ENCODE results near the gene ZSCAN10. TPM values are rescaled to one million over a fixed set of nuclear protein-coding genes. Genes with fewer than 3 reads are reported as not detected.

Gene ZSCAN10
- total RNA-seq, 4 donors from 2014 or later, result not detected

DNA sequence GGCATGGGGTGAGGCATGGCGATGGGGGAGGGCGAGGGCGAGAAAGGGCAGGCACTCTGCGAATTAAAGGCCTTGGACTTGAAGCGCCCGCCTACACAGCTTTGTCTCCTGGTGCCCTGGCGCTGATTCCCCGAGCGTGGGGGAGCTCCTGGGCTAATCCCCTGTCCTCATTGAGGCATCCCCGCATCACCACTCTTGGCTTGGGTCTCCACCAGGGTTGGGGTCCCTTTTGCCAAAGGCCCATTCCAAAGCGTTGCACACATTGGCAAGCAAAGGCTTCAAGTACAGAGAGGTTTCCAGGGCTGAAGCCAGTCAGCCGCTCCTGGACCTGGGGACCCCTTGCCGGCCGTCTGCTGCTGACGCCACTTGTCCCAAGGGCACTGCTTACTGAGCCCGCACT is 21.3 kb upstream of the ZSCAN10 start:
- intact Hi-C loops (cut with DNase I), result loop anchor here (10.0 kb wide), 1 partner anchor 56 kb away; the partner anchor contains the start of gene IL32
- TF ChIP-seq, protein P1, sequence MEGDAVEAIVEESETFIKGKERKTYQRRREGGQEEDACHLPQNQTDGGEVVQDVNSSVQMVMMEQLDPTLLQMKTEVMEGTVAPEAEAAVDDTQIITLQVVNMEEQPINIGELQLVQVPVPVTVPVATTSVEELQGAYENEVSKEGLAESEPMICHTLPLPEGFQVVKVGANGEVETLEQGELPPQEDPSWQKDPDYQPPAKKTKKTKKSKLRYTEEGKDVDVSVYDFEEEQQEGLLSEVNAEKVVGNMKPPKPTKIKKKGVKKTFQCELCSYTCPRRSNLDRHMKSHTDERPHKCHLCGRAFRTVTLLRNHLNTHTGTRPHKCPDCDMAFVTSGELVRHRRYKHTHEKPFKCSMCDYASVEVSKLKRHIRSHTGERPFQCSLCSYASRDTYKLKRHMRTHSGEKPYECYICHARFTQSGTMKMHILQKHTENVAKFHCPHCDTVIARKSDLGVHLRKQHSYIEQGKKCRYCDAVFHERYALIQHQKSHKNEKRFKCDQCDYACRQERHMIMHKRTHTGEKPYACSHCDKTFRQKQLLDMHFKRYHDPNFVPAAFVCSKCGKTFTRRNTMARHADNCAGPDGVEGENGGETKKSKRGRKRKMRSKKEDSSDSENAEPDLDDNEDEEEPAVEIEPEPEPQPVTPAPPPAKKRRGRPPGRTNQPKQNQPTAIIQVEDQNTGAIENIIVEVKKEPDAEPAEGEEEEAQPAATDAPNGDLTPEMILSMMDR (IDR thresholded peaks at IDR 0.05), result no peak
- TF ChIP-seq POLR2A (IDR thresholded peaks at IDR 0.05), result no peak

DNA sequence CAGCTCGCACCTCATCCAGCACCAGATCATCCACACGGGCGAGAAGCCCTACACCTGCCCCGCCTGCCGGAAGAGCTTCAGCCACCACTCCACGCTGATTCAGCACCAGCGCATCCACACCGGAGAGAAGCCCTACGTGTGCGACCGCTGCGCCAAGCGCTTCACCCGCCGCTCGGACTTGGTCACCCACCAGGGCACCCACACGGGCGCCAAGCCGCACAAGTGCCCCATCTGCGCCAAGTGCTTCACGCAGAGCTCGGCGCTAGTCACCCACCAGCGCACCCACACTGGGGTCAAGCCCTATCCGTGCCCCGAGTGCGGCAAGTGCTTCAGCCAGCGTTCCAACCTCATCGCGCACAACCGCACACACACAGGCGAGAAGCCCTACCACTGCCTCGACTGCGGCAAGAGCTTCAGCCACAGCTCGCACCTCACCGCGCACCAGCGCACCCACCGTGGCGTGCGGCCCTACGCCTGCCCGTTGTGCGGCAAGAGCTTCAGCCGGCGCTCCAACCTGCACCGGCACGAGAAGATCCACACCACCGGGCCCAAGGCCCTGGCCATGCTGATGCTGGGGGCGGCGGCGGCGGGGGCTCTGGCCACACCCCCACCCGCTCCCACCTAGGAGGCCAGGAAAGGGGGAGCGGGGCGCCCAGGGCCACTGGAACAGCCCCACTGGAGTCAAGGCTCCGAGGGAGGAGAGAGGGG is 20.8 kb upstream of the ZSCAN10 start:
- no peak for DNase-seq
- no peak overlapping the region for H3K27ac ChIP-seq
- H3K9me3 ChIP-seq, result no peaks in the 10 kb centered on the region
- H3K36me3 ChIP-seq, result peaks cover 9 to 11% of the 10 kb centered on the region in 2 donors
- no peak overlapping the region for H3K4me3 ChIP-seq (replicated peaks in 1 of 3)
- peaks cover 1 to 7% of the 10 kb centered on the region in 2 donors for H3K4me1 ChIP-seq
- H3K27me3 ChIP-seq, result no peaks in the 10 kb centered on the region
- no peak for TF ChIP-seq POLR2A (IDR thresholded peaks at IDR 0.05)
- TF ChIP-seq, protein P1 (IDR thresholded peaks at IDR 0.05), result no peak
- intact Hi-C loops (cut with DNase I), result loop anchor here (10.0 kb wide), 2 partner anchors 45 to 55 kb away; partner anchors contain the start of gene IL32
- 94 to 95% methylated on average over 45 to 51 of the region's 57 CpGs for WGBS, 2 donors

More for the DNA sequence above, 21.3 kb upstream of the ZSCAN10 start:
- Histone ChIP-seq H3K27ac (no peak overlapping the region), H3K36me3 (peaks cover 9 to 11% of the 10 kb centered on the region in 2 donors), H3K4me3 (replicated peaks in 1 of 3) (no peak overlapping the region), H3K27me3 (no peaks in the 10 kb centered on the region), H3K9me3 (no peaks in the 10 kb centered on the region), H3K4me1 (peaks cover 6 to 12% of the 10 kb centered on the region in 2 donors)
- WGBS, 2 donors, result 89 to 95% methylated on average over 12 to 13 of the region's 16 CpGs
- DNase-seq, result no peak

DNA sequence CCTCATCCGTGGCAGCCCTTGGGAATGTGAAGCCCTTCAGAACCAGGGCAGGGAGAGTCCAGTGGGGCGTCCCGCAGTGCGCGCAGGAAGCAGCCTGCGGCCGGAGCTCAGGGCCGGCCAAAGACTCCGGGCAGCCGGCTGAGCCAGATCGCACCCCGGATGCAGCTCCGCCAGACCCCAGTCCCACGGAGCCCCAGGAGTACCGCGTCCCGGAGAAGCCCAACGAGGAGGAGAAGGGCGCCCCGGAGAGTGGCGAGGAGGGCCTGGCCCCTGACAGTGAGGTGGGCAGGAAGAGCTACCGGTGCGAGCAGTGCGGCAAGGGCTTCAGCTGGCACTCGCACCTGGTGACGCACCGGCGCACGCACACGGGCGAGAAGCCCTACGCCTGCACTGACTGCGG is 20.2 kb upstream of the ZSCAN10 start:
- Histone ChIP-seq H3K9me3 (no peaks in the 10 kb centered on the region), H3K27me3 (no peaks in the 10 kb centered on the region), H3K4me1 (peaks cover 0 to 6% of the 10 kb centered on the region in 2 donors), H3K4me3 (replicated peaks in 1 of 3) (no peak overlapping the region), H3K36me3 (peaks cover 9 to 11% of the 10 kb centered on the region in 2 donors), H3K27ac (no peak overlapping the region)
- intact Hi-C loops (cut with DNase I), result loop anchor here (10.0 kb wide), 1 partner anchor 46 kb away; no protein-coding TSS in a partner anchor
- no peak for TF ChIP-seq POLR2A (IDR thresholded peaks at IDR 0.05)
- TF ChIP-seq, protein P1 (IDR thresholded peaks at IDR 0.05), result no peak
- 93 to 95% methylated on average over 20 of the region's 33 CpGs for WGBS, 2 donors
- DNase-seq, result no peak

DNA sequence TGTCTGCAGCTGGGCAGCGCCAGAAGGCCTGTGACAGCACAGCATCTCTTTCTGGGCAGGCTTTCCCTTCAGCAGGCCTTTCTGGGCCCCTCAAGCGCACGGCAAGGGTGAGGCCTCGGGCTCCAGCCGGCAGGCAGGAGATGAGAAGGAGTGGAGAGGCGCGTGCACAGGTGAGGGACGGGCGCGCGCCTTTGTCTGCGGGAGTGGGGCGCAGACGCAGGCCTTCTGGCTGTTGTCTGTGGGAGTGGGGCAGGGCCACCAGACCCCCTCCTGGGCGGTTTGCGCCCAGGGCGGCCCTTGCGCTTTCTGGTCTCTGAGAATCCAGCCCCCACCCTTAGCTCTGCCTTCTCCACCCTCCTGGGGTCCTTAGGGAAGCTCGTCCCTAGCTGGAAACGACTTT is 19.8 kb upstream of the ZSCAN10 start:
- intact Hi-C loops (cut with DNase I), result loop anchor here (10.0 kb wide), 1 partner anchor 46 kb away; no protein-coding TSS in a partner anchor
- TF ChIP-seq, protein P1 (IDR thresholded peaks at IDR 0.05), result no peak
- no peak for TF ChIP-seq POLR2A (IDR thresholded peaks at IDR 0.05)
- H3K4me1 ChIP-seq, result peaks cover 1 to 9% of the 10 kb centered on the region in 2 donors
- WGBS, 2 donors, result 90 to 95% methylated on average over 18 to 20 of the region's 20 CpGs
- H3K36me3 ChIP-seq, result peaks cover 9 to 11% of the 10 kb centered on the region in 2 donors
- H3K27ac ChIP-seq, result no peak overlapping the region
- no peaks in the 10 kb centered on the region for H3K9me3 ChIP-seq
- no peak for DNase-seq
- no peak overlapping the region for H3K4me3 ChIP-seq (replicated peaks in 1 of 3)
- no peaks in the 10 kb centered on the region for H3K27me3 ChIP-seq

DNA sequence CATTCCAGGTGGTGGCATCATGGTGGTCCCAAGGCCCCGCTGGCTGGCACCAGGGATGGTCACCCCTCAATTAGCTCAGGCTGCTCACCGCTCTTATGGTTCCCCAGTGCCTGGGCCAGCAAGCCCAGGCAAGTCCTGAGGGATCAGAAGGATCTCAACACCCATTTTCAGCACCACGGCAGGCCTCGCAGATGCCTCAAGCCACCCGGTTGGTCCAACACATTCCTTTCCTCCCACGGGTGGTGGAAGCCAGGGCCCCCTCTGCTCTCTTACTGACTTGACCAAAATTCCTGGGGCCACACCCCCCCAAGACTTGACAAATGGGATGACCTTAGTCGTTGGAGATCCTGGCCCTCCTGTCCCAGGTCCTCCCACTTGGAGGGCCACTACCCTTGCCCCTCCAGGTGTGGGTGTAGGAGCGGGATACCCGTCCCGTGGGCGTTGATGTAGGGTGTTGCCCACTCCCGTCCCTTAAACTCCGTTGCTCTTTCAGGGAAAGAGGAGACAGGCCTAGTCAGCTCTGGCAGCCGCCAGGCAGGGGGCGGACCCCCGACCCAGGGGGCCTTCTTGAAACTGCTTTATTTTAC is 19.2 kb upstream of the ZSCAN10 start:
- Histone ChIP-seq H3K4me3 (replicated peaks in 1 of 3) (no peak overlapping the region), H3K27me3 (no peaks in the 10 kb centered on the region), H3K27ac (no peak overlapping the region), H3K4me1 (peaks cover 7 to 10% of the 10 kb centered on the region in 2 donors), H3K9me3 (no peaks in the 10 kb centered on the region), H3K36me3 (peaks cover 9 to 11% of the 10 kb centered on the region in 2 donors)
- intact Hi-C loops (cut with DNase I), result loop anchor here (10.0 kb wide), 1 partner anchor 47 kb away; no protein-coding TSS in a partner anchor
- no peak for DNase-seq
- 90 to 93% methylated on average over 16 of the region's 16 CpGs for WGBS, 2 donors
- TF ChIP-seq, protein P1 (IDR thresholded peaks at IDR 0.05), result no peak
- no peak for TF ChIP-seq POLR2A (IDR thresholded peaks at IDR 0.05)

All from thyroid gland (tissue), 4 donors.